CD4-positive, alpha-beta T cell treated with Interleukin-12 subunit alpha and Interleukin-12 subunit beta, for 1 hour (primary cell): ENCODE results near the gene CDK6.
A peak's percentile ranks its signal among the peaks of the same experiment; 100 is the strongest.

Experiments used
- DNase-seq: peaks from one replicate; pipeline ENCODE4 v3.0.0-alpha.2; 2020

Gene CDK6

DNA sequence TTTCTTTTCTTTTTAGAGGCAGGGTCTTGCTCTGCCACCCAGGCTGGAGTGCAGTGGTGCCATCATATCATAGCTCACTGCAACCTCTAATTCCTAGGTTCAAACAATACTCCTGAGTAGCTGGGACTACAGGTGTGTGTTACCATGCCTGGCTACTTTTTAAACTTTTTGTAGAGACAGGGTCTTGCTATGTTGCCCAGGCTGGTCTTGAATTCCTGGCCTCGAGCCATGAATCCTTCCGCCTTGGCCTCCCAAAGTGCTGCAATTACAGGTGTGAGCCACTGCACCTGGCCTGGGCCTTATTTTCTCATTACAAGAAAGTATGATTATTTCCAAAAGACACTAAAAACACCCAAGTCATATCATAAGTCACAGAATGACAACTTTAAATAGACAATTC lies 106.6 kb downstream of the CDK6 start:
- DNase-seq = no peak

GRCh38 chr7:92729172-92729571 lies 107.2 kb downstream of the CDK6 start:
- DNase-seq = no peak

DNA sequence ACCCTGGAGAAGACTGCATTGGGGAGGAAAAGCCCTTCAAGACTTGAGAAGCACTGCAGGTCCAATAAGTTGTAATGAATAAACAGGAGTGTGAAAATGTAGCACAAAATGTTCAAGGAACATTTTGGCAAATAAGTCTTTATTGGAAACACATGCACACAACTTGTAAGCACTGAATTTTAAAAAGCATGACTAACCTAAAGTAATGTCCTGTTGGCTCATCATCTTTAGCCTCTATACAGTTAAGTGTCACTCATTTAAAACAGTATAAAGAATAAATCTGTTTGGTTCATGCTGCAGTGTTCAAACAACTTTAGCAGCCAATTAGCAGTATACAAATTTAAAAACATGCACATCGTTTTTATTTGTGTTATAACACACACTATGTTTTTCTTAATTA lies 108.6 kb downstream of the CDK6 start:
- DNase-seq = no peak

GRCh38 chr7:92725161-92725925 lies 111.0 kb downstream of the CDK6 start:
- DNase-seq = no peak

DNA sequence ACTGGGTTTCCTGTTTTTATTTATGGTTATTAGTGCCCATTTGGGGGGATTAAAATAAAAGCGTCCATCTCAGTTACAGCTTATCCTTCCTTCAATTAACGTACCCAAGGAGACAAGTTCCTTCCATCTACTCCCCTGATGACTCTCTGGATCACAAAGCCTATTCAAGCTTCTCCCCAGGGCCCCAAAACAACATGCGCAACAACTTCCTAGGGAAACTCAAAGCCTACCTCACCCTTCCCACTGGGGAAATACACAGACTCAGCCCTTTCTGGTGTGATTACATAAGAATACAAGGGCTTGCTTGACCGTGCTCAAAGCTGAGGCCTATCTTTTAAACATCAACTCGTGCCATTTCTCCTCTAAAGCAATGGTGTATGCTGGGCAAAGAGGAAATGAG lies 112.4 kb downstream of the CDK6 start:
- no peak for DNase-seq

- DNase-seq = no peak
These were observed 113.2 kb downstream of the CDK6 start for GRCh38 chr7:92723205-92723604.

DNA sequence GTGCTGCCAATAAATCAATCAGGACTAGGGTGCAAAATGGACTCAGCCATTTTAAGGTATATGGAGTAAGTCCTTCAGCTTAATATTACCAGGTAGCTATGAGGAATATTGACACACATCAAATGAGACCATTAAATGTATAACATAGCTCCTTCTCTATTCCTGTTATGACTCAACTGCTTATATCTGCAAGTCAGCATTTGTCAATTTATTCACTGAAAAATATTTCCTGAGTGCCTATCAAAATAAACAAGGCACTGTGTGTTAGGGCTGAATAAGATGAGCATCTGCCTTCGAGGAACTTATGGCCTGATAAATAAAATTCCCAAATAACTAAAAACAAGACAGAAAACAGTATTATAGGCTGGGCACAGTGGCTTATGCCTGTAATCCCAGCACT lies 113.8 kb downstream of the CDK6 start:
- DNase-seq = no peak

DNA sequence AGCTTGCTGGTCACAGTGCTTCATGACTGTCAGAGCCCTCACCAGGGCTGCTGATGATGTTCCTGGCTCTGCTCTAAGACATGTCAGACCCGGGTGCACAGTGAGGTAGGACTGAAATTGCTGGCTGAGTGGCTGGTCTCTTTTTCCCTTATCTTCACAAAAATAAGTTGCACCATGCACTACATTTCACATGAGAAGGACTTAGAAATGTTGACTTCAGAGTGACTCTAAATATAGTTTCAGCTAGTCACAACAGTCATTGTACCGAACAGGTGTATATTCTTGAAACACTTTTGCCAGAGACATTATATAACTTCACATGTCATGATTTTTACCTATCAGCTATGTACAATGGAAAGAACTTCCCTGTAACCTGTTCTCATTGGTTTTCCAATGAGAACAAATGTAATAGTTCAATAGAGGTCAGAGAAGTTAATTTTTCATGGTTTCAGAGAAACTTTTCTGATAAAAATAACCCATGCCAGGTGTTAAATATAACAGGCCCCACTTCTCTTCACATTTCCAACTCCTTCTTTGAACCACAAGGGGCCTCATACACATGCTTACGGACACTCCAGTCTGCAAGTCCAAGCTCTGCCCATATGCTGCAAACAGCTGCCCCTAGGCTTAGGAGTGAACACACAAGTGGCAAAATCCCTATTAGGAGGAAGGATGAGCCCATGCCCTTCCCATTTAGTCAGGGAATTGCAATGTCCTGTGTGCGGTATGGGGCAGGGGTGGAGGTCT lies 115.6 kb downstream of the CDK6 start:
- no peak for DNase-seq

DNA sequence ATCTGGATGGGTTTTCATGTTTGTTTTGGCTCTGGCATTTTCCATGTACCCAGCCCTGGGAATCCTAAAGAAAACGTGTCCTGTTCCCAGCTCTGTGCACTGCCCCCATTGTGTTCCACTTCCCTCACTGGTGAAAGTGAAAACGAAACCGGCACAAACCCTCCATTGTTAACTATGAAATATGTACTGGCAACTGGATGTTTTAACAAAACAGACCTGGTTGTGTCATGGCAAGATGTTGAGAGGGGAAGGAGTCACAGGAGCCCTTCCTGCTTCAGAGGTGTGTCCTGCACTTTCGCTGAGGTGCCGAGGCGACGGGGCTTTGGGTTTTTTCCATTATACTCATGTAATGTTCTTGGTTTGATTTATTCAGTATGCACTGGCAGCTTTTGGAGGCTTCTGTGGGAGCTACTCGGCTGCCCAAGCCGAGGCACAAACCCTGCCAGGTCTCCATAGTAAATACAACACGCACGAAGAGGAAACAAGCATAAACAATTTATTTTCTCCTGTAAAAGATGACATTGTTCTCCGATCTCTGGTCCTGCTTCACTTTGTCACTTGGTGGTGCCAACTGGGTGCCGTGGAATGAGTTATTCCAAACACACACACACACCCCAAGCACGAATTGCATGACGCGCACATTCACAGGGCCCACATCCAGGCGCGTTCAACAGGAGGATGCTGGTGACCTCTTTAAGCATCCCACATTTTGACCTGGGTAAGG lies 118.2 kb downstream of the CDK6 start:
- DNase-seq = peak; percentile 61

GRCh38 chr7:92717623-92717992 lies 118.8 kb downstream of the CDK6 start:
- DNase-seq = no peak

DNA sequence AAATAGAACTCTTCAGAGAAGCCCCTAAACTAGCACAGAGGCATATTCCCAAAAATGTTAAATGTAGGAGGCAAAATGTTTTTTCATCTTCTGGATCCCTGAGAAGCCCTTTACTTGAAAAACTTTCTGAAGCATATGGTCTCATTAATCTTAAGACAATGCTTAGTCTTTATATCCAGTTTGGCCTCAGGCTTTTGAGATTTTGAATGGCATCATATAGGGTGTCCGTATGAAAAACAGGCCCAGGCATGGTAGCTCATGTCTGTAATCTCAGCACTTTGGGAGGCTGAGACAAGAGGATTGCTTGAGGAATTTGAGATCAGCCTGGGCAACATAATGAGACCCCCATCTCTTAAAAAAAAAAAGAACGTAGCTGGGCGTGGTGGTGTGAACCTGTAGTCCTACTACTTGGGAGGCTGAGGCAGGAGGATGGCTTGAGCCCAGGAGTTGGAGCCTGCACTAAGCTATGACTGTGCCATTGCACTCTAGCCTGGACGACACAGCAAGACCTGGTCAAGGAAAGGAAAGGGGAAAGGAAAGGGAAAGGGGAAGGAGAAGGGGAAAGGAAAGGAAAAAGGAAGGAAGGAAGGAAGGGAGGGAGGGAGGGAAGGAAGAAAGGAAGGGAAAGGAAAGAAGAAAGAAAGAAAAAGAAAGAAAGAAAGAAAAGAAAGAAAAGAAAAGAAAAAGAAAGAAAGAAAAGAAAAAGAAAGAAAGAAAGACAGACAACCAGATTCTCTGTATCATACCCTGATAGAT lies 119.4 kb downstream of the CDK6 start:
- no peak for DNase-seq

DNA sequence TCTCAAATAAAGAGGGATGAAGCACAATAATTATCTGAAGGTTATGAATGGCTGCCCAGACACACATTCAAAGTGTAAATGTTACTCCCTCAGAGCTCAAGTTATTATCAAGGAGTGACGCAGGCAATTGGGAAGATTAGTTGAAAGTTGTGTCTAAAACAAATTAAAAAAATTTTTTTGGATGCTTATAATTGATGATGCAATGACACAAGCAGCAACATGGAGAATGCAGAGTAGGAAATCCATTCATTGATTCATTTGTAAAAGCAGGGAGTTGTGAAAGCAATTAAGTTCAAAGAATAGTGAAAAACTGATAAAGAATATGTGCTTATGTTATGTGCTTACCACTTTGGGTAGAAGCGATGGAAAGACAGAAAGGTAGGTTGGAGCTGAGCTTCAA lies 120.4 kb downstream of the CDK6 start:
- no peak for DNase-seq

DNA sequence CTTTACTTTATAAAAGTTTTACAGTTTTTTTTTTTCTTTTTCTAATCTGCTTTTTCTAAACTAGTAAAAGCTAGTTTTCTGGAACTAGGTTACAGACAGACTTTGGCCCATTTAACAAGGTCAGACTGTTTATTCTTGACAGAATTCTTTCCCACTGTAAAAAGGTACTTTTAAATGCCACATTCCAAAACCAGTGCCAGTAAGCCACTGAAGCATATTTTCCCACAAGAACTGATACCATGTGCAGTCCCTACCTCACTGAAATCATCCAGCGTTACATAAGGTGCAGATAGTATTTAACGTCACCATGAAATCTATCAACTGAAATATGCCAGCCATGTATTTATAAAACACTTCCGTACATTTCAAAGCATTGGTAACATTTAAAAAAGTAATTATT lies 121.6 kb downstream of the CDK6 start:
- no peak for DNase-seq

DNA sequence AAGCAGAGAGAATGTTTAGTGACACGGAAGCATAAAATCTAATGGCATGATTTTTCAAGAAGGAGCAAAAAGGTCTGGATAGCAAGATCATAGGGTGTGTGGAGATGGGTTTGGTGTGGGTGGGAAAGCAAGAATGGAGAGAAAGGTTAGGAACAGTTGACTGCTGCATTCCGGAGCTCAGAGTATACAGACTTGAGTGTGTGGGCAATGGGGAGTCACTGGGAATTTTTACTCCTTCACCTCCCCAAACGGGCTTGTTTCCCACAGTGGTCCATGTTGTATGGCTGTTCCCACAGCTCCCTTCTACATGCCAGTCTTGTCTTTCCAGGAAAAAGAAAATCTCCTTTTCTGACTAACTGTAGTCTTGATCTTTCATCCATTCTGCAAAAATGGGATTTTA lies 122.1 kb downstream of the CDK6 start:
- DNase-seq = no peak

GRCh38 chr7:92709912-92710311 lies 126.5 kb downstream of the CDK6 start:
- no peak for DNase-seq

DNA sequence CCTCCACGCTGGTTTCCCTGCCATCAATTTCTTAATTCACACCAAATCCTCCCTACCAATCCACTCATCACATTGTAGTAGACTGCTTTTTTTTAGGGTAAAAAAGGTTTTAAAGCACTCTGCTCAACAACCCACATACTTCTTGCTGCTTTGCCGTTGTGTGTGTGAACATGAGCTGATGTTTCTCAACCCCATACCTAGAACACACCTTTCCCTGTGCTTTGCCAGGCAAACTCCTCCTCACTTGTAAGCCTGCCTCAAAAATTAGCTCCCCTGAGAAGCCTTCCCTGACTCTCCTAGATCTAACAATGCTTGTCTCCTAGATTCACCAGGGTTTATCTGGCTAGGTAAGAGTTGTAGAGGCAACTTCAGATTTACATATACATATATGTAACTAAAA lies 127.2 kb downstream of the CDK6 start:
- DNase-seq = no peak

DNA sequence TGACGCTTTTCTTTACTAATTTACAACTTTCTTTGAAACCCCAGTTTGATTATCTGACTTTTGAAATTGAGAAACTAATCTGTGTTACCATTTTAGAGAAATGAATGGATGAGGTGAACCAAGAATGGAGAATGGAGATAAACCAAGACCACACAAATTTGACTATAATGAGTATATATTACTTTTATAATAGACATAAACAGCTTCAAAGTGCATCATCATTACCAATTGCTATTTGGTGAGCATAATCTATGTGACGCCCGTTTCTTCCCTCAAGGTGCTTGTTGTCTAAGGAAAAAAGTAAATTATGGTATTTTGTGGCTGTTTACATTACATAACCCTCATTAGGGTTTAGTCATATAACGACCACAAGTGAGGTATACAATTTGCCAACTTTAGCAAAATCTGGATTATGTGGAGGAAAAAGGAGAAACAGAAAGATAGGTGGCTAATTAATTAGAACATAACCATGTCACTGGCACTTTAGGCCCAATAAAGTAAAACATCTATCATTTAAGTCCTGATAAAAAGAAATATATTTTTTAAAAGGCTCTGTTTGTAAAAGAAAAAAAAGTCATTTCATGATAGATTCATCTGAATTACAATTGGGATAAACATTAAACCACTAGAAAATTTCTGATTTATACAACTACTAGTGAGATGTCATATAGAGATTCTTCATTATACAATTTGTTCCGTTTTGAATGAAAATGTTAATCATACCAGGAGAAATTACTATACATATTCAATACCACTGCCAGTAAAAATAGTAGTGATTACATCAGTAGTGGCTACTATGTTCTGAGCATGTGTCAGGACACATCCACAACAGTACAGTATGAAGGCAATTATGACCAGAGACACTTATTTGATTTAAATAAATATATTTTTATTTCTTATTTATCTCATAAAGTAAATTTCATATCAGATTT lies 128.0 kb downstream of the CDK6 start:
- DNase-seq = no peak

GRCh38 chr7:92707435-92707834 lies 128.9 kb downstream of the CDK6 start:
- DNase-seq = no peak

DNA sequence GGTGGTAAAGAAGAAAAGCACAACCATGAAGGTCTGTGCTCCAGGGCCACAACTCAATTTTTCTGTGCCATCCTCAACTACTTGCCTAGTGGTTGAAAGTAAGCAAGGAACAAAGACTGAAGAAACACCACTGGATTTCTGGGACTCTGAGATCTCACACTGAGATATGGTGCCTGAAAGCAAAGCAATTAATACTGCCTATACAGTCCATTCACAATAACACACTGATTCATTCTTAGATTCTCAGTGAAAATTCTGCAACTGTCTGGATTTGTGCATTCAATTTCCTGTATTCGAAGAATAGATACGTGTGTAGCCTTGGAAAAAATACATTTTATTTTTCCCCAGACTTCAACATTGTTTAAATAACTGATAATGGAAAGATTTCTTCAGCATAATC lies 129.8 kb downstream of the CDK6 start:
- no peak for DNase-seq

DNA sequence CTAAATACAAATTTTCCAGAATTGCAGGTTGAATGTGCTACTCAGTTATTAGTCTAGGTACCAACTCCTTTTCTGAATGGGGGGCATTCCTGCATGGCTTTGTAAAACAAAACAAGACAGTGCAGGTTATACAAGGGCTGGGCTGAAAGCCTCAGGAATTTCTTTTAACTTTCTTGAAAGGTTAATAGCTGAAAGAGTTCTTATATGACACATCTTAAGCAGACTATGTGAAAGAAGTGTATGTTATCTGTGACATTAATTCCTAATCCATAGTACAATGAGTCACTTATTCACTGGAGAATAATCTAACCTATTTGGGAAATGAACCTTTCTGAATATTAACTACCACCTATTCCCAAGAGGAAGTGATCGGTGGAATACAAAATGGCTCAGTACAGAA lies 130.5 kb downstream of the CDK6 start:
- DNase-seq = no peak

- DNase-seq = no peak
These were observed 131.5 kb downstream of the CDK6 start for GRCh38 chr7:92704858-92705257.

- no peak for DNase-seq
These were observed 133.8 kb downstream of the CDK6 start for GRCh38 chr7:92702535-92702934.
